Ectodermal cell (in vitro differentiated cells): Measurements from ENCODE around the gene TSPAN10.

Source experiments
- H3K27ac ChIP-seq: 2 replicates; pipeline ENCODE4 v1.7.0; 2013; ENCODE audit warnings: mild to moderate bottlenecking, low read depth, low read length; ENCODE audit not compliant: insufficient read depth, poor library complexity, severe bottlenecking
- H3K27me3 ChIP-seq: 2 replicates; pipeline ENCODE4 v1.7.0; 2013; ENCODE audit warnings: mild to moderate bottlenecking, low read length; ENCODE audit not compliant: insufficient read depth, control insufficient read depth, poor library complexity, severe bottlenecking
- H3K36me3 ChIP-seq: one replicate; pipeline ENCODE4 v1.7.0; 2013; ENCODE audit warnings: low read length; ENCODE audit not compliant: control insufficient read depth, insufficient read depth
- H3K4me1 ChIP-seq: one replicate; pipeline ENCODE4 v1.7.0; 2013; ENCODE audit warnings: low read length; ENCODE audit not compliant: control insufficient read depth, insufficient read depth
- H3K4me3 ChIP-seq: 2 replicates; pipeline ENCODE4 v1.7.0; 2013; ENCODE audit warnings: low read depth, low read length, control low read depth; ENCODE audit not compliant: insufficient read depth
- H3K9me3 ChIP-seq: 2 replicates; pipeline ENCODE4 v1.7.0; 2013; ENCODE audit warnings: mild to moderate bottlenecking, low read length, moderate library complexity; ENCODE audit not compliant: control insufficient read depth
- WGBS, 2 experiments: methylation state at CpG; one replicate each; pipeline ENCODE4 v1.1.7; 2013; ENCODE audit warnings: missing lambda C conversion rate in 2 of 2; 5-methylcytosine and 5-hydroxymethylcytosine counted together

The TSPAN10 gene

DNA sequence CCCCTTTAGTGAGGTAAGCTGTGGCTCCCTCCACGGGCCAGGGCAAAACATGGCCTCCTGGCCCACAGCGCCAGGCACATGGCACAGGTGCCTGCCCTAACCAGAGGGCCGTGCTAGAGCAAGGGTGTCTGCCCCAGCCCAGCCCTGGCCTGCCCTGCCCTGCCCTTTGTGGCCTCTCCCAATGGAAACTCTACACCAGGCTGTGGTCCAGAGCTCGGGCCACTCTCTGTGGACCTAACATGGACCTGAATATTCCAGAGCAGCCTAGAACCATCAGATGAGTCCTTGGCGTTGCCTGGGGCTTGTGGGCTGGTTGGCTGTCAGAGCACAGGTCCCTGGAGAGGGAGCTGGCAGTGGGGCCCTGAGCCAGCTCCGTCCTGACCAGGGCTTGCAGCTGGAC lies 58.2 kb downstream of the TSPAN10 start:
- H3K4me1 ChIP-seq = no peaks in the 10 kb centered on the region
- H3K27me3 ChIP-seq = no peaks in the 10 kb centered on the region
- no peak overlapping the region for H3K27ac ChIP-seq
- H3K9me3 ChIP-seq = no peaks in the 10 kb centered on the region
- WGBS, 2 experiments = 95 to 96% methylated on average over 6 of the region's 6 CpGs
- no peak overlapping the region for H3K4me3 ChIP-seq
- H3K36me3 ChIP-seq = peaks cover 39% of the 10 kb centered on the region

DNA sequence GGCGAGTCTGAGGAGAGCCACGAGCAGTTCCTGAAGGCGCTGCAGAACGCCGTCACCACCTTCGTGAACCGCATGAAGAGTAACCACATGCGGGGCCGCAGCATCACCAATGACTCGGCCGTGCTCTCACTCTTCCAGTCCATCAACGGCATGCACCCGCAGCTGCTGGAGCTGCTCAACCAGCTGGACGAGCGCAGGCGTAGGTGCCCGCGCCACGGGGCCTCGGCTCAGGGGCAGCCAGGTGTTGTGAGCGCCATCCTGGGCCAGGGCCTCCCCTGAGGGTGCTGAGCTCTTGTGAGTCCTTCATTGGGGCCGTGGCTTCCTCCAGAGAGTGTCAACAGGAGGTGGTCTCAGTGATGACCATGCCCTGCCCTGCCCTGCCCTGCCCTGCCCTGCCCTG lies 58.8 kb downstream of the TSPAN10 start:
- Histone ChIP-seq H3K4me3 (no peak overlapping the region), H3K27me3 (no peaks in the 10 kb centered on the region), H3K36me3 (peaks cover 39% of the 10 kb centered on the region), H3K4me1 (no peaks in the 10 kb centered on the region), H3K27ac (no peak overlapping the region), H3K9me3 (no peaks in the 10 kb centered on the region)
- WGBS, 2 experiments = 96 to 97% methylated on average over 22 of the region's 22 CpGs

DNA sequence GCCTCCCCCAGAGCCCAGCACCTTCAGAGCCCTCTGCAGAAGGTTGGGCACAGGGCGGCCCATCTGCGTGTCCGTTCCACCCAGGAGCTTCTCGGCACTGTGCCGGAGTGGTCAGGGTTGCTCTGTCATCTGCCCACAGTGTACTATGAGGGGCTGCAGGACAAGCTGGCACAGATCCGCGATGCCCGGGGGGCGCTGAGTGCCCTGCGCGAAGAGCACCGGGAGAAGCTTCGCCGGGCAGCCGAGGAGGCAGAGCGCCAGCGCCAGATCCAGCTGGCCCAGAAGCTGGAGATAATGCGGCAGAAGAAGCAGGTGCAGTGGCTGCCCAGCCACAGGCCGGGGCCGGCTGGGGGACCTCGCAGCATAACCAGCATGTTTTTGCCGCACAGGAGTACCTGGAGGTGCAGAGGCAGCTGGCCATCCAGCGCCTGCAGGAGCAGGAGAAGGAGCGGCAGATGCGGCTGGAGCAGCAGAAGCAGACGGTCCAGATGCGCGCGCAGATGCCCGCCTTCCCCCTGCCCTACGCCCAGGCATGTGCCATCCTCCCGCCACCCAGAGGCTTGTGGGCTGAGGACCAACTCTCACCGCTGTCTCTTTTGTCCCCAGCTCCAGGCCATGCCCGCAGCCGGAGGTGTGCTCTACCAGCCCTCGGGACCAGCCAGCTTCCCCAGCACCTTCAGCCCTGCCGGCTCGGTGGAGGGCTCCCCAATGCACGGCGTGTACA lies 59.4 kb downstream of the TSPAN10 start:
- no peak overlapping the region for H3K27ac ChIP-seq
- WGBS, 2 experiments = 95 to 96% methylated on average over 40 of the region's 40 CpGs
- H3K36me3 ChIP-seq = peaks cover 44% of the 10 kb centered on the region
- no peaks in the 10 kb centered on the region for H3K27me3 ChIP-seq
- H3K9me3 ChIP-seq = no peaks in the 10 kb centered on the region
- H3K4me3 ChIP-seq = no peak overlapping the region
- peaks cover 1% of the 10 kb centered on the region for H3K4me1 ChIP-seq

DNA sequence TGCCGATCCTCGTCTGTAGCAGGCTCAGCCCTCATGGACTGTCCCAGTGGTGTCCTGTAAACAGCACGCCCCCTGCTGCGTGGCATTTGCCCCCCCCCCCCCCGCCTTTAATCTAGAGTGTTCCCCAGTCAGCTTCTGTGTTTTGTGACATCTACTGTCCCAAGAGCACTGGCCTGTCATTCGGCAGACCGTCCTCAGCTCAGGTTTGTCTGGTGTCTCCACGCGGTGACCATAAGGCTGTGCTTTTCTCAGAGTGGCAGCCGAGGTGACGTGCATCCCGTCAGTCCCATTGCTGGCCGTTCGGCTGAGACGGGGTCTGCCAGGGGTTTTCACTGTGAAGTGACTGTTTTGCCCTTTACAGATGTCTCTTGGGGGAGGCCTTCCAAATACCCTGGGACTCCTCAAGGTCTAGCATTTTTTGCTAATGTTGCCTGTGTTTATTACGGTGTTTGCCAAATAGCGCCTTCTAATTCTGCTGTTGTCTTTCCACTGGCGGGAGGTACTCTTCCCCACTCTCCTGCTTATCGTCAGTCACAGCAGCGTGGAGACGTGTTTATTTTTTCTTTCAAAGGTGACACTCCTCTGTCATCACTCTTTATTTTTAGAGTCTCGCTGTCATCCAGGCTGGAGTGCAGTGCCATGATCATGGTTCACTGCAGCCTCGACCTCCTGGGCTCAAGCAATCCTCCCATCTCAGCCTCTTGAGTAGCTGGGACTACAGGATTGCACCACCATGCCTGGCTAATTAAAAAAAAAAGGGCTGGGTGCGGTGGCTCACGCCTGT lies 60.5 kb downstream of the TSPAN10 start:
- peaks cover 10% of the 10 kb centered on the region for H3K4me1 ChIP-seq
- H3K27me3 ChIP-seq = no peaks in the 10 kb centered on the region
- no peak overlapping the region for H3K27ac ChIP-seq
- 92 to 94% methylated on average over 25 of the region's 25 CpGs for WGBS, 2 experiments
- no peak overlapping the region for H3K4me3 ChIP-seq
- H3K9me3 ChIP-seq = no peaks in the 10 kb centered on the region
- peaks cover 49% of the 10 kb centered on the region for H3K36me3 ChIP-seq
